HG02623 (cell line): ENCODE results near the gene AKR1C3.
"Not testable (repeated sequence)": the region's sequence is repeated elsewhere in the genome, so short reads cannot be mapped to it uniquely, and the experiment has no call there.

Source experiments
- ATAC-seq: cut with Tn5 transposase; IDR thresholded peaks from one replicate; pipeline ENCODE4 v1.9.1; 2021; ENCODE audit warnings: moderate library complexity; ENCODE audit not compliant: unreplicated experiment

Gene AKR1C3

DNA sequence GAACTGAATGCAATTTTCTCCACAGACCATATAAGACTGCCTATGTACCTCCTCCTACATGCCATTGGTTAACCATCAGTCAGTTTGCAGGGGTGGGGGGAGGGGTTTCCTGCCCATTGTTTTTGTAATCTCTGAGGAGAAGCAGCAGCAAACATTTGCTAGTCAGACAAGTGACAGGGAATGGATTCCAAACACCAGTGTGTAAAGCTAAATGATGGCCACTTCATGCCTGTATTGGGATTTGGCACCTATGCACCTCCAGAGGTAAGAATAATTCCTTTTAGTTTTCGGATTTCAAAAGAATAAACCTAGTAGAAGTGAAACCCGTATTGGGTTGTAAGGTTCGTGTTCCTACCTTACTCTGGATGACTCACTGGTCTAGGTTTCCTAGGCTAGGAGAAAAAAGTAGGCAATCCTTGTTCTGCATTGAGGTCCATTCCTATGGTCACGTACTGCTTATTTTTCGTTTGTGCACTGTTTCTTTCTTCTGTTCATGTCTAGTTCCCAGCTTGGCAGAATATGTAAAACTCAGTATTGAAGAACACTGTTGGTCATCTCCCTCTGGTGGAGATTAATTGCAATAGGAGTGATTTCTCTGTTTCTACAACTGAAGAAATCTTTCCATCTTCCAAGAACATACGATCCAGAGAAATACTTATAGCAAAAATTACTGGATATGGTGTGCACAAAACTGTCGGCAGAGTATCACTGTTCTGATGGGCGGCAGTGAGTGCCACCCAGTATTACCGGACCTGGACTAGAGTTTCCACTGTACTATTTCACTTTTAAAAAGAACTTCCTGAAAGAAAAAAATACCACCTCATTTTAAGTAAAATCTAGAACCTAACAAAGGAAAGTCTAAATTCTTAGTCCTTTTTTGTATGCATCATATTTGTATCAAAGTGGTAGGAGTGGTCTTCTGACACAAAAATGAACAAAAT, at the start of gene AKR1C3:
Gene AKR1C3 (plus strand): TSS at position 150 of the 941 bp plus-strand sequence. CDS start 31 bp downstream, at position 181.
- no peak for ATAC-seq

DNA sequence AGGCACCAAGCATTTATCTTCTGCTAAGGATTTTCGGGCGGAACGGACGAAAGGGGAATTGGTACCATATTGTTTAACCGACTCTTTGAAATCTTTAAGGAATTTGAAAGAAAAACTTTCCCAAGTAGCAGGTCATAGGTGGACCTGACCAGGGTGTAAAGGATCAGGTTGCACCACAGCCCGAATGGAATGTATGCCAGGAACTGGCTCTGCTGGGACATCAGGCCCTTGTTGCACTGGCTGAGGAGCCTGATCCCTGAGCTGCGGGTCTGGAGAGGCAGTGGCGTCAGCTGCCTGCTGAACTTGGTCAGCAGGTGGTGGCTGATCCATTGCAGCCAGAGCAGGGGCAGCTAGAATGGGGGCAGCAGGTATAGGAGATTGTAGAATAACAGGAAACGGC, 49.1 kb upstream of the AKR1C3 start:
- no peak for ATAC-seq

DNA sequence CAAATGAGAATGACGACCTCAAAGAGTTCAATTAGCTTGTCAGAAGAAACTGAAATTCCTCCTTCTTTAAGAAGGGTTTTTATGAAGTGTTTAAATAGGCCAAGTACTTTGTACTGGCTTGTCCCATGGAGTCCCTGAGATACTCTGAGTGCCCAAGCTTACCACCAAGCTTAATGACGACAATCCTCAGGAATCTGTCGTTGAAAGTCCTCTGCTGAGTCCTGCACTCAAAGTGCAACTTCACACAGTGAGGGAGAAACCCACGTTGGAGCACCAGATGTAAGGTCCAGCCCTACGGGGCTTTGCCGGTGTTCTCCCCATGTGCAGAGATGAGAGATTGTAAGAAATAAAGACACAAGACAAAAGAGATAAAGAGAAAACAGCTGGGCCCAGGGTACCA, 47.8 kb upstream of the AKR1C3 start:
- no peak for ATAC-seq

DNA sequence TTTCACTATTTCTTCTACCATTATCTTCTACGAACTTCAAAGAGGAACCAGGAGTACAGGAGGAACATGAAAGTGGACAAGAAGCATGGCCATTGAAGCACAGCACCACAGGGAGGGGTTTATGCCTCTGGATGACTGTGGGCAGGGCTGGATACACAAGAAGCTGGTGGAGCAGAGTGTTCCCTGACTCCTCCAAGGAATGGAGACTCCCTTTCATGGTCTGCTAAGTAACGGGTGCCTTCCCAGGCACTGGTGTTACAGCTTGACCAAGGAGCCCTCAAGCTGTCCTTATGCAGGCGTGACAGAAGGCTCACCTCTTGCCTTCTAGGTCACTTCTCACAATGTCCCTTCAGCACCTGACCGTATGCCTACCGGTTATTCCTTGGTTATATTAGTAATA, 47.2 kb upstream of the AKR1C3 start:
- ATAC-seq, result not testable (repeated sequence)

DNA sequence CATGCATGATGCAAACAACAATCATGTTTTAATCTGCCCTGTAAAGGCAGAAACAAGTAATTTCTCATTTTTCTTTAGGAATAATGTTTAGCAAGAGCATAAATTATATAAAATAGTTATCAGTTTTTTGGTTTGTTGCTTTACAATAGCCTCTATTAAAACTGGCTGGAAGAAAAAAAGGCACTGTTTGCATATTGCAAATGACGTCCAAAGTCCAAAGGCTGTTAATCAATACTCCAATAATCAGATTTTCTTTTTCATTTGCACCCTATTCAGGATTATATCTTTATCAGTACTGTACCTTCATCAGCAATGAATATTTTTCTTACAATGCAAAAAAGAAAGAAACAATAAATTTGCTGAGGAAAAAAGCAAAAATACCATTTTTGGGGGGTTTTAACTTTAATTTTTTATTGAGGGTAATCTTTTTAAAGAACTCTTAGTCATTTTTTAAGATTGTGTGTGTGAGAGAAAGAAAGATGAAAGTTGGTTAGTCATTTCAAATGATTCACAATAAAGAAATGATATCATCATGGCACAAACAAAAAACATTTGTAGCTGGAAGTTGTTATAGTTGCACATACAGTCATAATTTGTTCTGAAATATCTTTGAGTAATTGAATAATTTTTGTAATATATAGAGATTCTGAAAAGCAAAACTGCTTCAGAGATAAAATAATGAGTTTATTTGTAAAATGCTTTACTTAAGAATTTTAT, 46.1 kb upstream of the AKR1C3 start:
- ATAC-seq, result no peak

DNA sequence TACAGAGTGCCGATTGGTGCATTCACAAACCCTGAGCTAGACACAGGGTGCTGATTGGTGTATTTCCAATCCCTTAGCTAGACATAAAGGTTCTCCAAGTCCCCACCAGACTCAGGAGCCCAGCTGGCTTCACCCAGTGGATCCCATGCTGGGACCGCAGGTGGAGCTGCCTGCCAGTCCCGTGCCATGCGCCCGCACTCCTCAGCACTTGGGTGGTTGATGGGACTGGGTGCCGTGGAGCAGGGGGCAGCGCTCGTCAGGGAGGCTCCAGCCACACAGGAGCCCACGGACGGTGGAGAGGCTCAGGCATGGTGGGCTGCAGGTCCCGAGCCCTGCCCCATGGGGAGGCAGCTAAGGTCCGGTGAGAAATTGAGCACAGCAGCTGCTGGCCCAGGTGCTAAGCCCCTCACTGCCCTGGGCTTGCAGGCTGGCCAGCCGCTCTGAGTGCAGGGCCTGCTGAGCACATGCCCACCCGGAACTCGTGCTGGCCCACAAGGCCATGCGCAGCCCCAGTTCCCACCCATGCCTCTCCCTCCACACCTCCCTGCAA, 41.2 kb upstream of the AKR1C3 start:
- ATAC-seq, result not testable (repeated sequence)

DNA sequence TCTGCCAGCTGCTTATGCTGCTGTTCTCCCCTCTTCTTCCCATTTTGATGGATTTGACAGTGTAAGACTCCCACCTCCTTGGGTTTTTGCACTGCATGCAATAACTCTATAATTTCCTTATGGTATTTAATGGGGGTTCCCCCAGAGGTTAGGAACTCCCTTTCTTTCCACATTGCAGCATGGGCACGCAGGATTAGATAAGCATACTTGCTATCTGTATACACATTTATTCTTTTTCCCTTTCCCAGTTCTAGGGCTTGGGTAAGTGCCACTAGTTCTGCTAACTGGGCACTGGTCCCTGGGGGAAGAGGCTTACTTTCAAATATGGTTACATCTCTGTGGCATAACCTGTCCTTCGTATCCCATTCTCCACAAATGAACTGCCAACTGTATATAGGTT, 39.4 kb upstream of the AKR1C3 start:
- not testable (repeated sequence) for ATAC-seq

DNA sequence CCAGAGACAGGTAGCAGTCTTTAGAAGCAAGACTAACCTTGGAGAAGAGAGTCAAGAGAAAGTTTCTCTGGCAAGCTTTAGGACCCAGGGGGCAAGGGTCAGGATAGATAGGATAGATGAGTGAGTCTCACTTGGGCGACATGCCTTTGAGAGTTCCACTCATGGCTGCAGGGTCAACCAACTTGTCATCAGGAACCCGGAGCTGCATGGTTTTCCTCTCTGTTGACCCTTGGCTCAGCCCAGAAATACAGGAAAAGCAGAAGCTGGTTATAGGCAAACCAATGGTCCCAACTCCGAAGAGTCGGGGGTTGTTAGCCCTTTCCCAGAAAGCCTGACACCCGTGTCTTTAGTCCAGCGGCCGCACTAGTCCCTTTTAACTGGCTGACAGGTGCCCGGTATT, 34.9 kb upstream of the AKR1C3 start:
- ATAC-seq, result not testable (repeated sequence)

DNA sequence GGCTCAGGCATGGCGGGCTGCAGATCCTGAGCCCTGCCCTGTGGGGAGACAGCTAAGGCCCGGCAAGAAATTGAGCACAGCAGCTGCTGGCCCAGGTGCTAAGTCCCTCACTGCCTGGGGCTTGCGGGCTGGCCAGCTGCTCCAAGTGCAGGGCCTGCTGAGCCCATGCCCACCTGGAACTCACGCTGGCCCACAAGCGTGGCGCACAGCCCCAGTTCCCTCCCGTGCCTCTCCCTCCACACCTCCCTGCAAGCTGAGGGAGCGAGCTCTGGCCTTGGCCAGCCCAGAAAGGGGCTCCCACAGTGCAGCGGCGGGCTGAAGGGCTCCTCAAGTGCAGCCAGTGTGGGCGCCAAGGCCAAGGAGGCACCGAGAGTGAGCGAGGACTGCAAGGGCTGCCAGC, 33.4 kb upstream of the AKR1C3 start:
- not testable (repeated sequence) for ATAC-seq

DNA sequence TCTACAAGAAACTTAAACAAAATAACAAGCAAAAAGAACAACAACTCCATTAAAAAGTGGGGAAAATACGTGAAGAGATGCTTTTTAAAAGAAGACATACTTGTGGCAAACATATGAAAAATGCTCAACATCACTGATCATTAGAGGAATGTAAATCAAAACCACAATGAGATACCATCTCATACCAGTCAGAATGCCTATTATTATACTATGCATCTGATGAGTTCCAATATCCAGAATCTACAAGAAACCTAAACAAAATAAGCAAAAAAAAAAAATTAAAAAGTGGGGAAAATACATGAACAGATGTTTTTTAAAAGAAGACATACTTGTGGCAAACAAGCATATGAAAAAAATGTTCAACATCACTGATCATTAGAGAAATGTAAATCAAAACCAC, 29.6 kb upstream of the AKR1C3 start:
- ATAC-seq, result no peak

DNA sequence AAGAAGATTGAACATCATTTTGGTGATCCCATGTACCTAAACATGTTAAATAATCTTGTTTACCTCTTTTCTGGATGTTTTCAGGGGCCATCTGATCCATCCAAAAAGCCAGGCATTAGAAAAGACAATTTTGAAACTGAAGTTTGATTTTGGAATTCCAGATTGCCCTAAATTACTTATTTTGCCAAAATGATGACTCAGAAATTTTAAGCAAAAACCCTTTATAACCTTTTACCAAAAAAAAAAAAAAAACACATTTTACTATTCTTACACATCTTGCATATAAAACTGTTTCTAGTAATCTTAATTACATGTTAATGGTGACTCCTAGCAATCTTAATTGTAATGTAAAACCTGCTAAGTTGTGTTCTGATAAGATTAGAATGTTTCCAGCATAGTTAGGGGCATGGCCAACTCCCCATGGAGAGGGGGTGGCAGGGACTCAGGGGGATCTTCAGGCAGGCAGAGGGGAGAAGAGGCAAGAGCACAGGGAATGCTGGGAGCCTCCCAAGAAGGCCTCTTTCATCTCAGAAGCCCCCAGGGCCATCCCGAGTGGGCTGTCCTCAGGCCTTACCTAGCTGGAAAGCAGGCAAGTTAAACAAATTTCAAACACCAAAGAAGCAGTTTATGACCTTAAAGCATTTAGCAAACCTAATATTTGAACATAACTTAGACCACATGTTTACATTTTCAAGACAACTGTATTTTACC, 25.8 kb upstream of the AKR1C3 start:
- no peak for ATAC-seq

DNA sequence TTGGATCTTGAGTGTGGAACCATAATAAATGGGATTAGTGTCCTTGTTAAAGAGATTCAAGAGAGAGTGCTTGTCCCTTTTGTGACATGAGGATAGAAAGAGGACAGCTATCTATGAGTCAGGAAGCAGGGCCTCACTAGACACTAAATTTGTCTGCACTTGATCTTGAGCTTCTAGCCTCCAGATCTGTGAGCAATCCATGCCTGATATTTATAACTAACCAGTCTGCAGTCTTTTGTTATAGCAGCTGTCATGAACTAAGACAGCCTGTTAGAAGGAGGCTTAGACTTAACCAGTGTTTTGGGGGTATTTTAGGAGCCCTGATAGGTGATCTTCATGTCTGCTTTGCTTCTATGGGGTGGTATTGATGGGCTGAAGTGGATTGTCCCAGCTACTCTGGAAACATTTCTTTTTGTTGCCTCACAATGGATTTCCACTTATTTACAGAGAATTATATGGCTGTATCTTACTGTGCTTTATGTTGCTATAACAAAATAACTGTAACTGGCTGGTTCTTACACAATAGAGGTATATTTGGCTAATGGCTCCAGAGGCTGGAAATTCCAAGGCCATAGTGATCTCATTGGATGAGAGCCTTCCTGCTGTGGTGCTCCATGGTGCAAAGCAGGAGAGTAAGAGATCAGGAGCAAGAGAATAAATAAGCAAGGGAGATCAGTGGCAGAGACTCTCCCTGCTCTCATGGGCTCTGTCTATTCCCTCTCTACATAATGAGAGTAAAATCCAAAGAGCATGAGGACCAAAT, 23.4 kb upstream of the AKR1C3 start:
- no peak for ATAC-seq

DNA sequence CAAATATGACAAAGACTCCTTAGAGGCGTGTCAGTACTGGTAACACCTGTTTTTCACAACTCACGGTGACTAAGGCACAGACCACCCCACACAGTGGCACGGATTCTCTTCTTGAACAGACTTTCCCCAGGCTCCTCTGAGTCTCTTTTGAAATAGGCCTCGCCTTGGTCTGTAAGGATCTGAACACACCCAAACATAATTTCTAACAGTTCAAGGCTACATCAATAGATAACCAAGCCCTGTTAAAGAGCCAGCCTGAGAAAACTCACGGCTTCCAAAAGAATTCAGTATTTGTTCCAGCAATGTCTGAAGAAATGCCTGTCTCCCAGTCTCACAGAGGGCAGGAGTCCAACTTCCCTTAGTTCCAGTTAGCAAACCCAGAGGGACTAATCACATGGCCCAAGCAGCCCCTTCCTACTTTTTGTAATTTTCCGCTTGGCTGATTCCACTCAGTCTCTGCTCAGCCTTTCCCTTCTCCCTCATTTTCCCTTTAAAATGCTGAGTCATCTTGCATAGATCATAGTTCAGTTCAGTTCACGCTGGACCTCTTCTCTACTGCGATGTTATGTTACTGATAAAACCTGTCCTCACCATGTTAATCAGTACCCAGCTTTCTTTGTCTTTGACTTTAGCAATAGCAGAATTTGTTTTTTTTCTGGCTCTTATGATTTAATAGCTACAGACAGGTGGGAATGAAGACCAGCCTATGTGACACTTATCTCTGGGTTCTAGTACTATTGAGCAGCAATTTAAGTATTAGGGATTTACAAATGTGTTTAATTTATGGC, 22.6 kb upstream of the AKR1C3 start:
- no peak for ATAC-seq

DNA sequence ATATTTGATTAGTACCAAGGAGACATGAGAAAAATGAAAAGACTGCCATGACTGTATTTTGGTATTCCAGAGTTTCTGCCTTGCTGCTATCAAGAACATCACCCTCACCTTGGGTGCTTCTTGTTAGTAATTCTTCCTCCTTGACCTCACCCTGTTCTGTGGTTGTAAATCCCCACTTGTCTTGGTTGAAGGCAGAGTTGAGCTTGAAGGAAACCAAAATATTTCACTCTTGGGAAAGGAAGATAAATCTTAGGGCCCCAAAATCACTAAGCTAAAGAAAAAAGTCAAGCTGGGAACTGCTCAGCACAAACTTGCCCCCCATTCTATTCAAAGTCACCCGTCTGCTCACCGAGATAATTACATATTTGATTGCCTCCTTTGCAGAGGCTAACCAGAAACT, 20.6 kb upstream of the AKR1C3 start:
- ATAC-seq, result no peak

DNA sequence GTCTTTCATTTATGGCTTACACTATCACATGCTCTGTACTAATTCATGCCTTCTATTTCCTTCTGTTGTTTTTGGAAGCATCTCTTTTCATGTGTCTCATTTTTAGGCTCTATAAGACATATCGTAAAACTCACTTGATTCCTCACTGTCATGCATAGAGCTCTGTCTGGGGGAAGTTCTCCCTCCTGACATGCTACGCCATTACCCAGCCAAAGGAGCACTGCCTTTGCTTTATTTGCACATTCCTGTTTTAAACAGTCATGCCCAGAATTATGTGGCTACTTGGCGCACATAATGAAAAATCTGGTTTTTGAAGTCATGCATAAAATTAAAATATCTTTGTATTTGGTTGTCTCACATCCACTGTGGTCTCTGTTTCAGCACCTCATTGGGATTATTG, 17.6 kb upstream of the AKR1C3 start:
- ATAC-seq, result no peak

DNA sequence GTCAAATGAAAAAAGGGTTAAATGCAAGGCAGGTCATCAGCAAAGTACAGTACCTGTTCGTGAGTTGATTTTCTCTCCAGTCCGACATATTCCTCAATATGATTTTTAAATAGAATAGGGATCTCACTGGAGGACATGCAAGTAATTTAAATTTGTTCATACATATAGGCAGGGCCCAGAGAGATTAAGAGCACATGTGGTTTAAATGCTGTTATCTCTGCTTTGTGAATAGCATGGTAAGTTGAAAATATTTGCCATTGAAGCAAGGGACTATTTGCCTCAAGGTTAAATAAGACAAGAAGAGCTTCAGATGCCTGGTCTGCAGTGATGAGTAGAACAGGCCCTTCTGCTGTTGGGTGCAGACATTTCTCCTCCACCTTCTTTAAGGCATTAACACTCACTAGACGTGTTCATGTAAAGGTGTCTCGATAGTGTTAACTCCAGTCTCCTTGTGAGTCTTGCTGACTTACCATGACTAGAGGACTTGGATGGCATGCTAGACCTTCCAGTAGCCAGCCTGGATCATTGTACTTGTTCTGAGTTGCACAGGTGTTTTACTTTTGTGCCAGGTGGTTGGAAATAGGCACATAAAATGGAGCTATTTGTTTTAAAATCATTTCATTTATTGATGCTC, 15.6 kb upstream of the AKR1C3 start:
- no peak for ATAC-seq

DNA sequence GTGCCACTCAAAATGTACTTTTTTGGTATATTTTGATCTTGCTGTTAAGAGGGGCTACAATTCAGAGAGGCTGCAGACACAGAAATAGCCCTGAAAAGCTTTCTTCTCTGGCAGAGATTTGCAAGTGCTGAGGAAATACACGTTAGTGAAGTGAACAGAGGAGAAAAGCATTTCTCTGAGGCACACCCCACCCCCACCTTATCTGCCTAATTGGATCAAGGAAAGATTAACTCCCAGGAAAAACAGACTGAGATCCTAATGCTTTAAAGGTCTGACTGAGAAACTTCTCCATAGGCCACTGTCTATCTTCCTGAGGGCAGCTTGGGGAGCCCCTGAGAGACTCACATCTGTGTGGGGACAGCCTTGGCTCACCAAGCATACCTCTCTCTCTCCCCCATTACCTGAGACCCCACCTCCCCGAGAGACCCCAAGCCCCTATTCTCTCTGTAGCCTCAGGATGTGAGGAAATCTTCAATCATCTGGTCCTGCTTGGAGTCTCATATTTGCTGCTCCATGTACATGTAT, 14.8 kb upstream of the AKR1C3 start:
- ATAC-seq, result no peak

DNA sequence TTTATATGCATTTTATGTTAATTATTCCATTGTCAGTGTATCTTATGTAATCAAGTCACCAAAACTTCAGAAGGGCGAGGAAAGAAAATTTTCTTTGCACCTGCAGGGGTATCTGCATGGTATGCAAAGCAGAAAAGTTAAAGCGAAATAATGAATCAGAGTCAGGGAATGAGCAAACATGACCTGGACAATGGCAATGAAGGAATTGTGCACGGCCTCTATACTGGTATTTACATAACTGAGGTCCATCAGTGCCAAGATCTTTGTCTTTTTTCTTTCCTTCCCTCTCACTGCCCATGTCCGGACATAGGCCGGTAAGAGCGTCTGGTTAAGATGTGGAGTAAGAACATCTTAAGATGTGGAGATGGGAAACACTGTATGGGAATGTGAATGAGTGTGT, 14.4 kb upstream of the AKR1C3 start:
- ATAC-seq, result no peak

DNA sequence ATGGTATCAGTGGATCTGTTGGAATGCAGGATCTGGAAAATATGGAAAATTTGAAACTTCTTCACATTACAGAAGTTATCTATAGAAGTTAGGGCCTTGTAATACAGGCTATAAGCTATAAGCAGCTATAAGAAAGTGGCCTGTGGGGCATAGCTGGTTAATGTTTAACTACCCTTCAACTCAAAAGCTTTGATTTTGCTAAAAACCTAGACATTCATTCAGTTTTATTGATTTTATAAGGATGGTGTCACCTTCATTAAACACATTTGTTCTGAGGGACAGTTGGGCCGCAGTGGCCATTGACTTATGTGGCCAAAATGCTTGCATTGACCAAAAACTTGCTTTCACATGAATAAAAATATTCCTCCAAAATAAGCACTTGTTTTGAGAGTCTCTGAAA, 13.1 kb upstream of the AKR1C3 start:
- ATAC-seq, result no peak
